Measurements from ENCODE around the gene TRMU. TPM values are rescaled to one million over a fixed set of nuclear protein-coding genes. Genes with fewer than 3 reads are reported as not detected.

Gene TRMU
- total and polyA plus RNA-seq, 2 of the 8 experiments (the other 6 are each of a cell fraction or from before 2014, with no cell fraction given) = 43.4 to 70.6 TPM

DNA sequence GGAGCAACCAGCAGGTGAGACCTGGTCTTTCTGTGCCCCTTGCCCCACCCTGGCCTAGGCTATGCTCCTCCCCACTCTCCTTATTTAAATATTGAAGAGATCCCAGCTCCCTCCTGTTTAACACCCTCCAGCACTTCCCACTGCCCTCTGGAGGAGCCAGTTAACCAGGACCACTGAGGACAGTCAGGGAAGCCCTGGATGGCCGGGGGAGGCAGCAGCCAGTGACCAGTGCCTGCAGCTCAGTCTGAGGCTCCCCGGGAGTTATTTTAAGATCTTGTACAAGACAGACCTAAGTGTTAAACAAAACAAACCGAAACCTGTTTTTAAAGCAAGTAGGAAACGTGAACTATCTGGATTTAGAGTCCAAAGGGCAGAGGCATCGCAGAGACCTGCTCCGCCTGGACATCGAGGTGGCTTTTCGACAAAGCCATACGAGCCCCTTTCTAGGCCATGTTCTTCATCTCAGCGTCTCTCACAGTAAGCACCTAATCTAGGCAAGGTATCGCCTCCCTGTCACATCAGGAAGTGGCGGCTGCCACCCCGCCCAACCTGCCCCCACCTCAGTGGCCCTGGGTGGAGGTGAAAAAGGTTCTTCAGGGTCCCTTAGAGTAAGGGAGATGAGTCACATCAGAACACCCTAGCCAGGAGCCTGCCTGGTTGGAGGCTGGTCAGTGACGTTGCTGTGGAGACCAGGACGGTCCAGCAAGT, 35.2 kb downstream of the TRMU start:
- FAIRE-seq = no peak
- no peak overlapping the region for H3K4me3 ChIP-seq (ENCODE audit: extremely low read depth in 1 of 4, insufficient read depth in 2 of 4, low read depth in 3 of 4, low read length in 4 of 4)
- TF ChIP-seq HDAC6 (IDR thresholded peaks at IDR 0.05; ENCODE audit: low read depth, low read length) (no peak), BRCA1 (IDR thresholded peaks at IDR 0.05; ENCODE audit: low read depth, low read length) (no peak), SP1 (IDR thresholded peaks at IDR 0.05; ENCODE audit: low read depth, low read length) (no peak), SRF (IDR thresholded peaks at IDR 0.05; ENCODE audit: low read depth, low read length) (no peak), GTF2F1 (IDR thresholded peaks at IDR 0.05; ENCODE audit: borderline replicate concordance, low read depth, low read length) (no peak)
- TF ChIP-seq, protein P1, sequence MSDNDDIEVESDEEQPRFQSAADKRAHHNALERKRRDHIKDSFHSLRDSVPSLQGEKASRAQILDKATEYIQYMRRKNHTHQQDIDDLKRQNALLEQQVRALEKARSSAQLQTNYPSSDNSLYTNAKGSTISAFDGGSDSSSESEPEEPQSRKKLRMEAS (IDR thresholded peaks at IDR 0.05) = no peak

More for the DNA sequence above, 35.2 kb downstream of the TRMU start:
- peak overlapping the region; percentile 26; the same call in 1 of the 2 replicates for H2AK5ac ChIP-seq (ENCODE audit: low read depth, low read length)
- H2AFZ ChIP-seq (ENCODE audit: low read length) = no peak overlapping the region
- no peak overlapping the region for H2BK20ac ChIP-seq (ENCODE audit: low read length)
- no peak overlapping the region for H2BK120ac ChIP-seq (replicated peaks; ENCODE audit: low read depth, low read length)
- H3K79me1 ChIP-seq (ENCODE audit: low read depth, low read length) = no peaks in the 10 kb centered on the region; the same call in 1 of the 2 replicates
- 88% methylated on average over 15 of the region's 15 CpGs; no CpG with 5 or more reads in 1 of the 2 experiments for WGBS, 2 experiments (ENCODE audit: extremely low coverage in 1 of 2, insufficient coverage in 1 of 2, insufficient read length in 1 of 2, insufficient replicate concordance in 2 of 2, low coverage in 1 of 2, low lambda C conversion rate in 2 of 2, missing lambda C conversion rate in 1 of 2)
- H3K56ac ChIP-seq (replicated peaks; ENCODE audit: insufficient read length, low read depth, low read length) = no peak overlapping the region
- H3K9ac ChIP-seq (replicated peaks in 1 of 4; ENCODE audit: extremely low read depth in 1 of 4, low read depth in 3 of 4, low read length in 3 of 4) = no peak overlapping the region
- peaks cover 0 to 2% (median 0%) of the 10 kb centered on the region in 4 experiments; a peak in 3 of 8 replicates for H3K36me3 ChIP-seq (ENCODE audit: control insufficient read depth in 2 of 4, insufficient read depth in 4 of 4, low read length in 3 of 4)
- peaks cover 0 to 14% of the 10 kb centered on the region in 2 experiments for H4K20me1 ChIP-seq (replicated peaks in 1 of 2; ENCODE audit: control insufficient read depth in 1 of 2, insufficient read depth in 2 of 2, low read length in 2 of 2)
- H3K23ac ChIP-seq (ENCODE audit: insufficient read length) = no peak overlapping the region
- ChIA-PET POLR2A (ENCODE audit: partially characterized antibody) (interaction anchor here (1.1 kb wide), 1 partner anchor 177 kb away, joined by 3 read pairs; no protein-coding TSS in a partner anchor), CTCF (ENCODE audit: partially characterized antibody) (interaction anchor here (0.6 to 5.4 kb wide), 4 partner anchors 13 to 193 kb away, joined by 4 to 82 read pairs (median 4); no protein-coding TSS in a partner anchor)
- H2BK15ac ChIP-seq (ENCODE audit: low read length) = peak overlapping the region; percentile 81; the same call in 1 of the 2 replicates
- H2BK5ac ChIP-seq (ENCODE audit: low read depth, low read length) = peak overlapping the region; percentile 81; the same call in 1 of the 2 replicates
- H3K4me1 ChIP-seq (replicated peaks in 1 of 4; ENCODE audit: control insufficient read depth in 3 of 4, insufficient read depth in 4 of 4, low read length in 3 of 4) = peaks cover 0 to 15% (median 6%) of the 10 kb centered on the region in 4 experiments; a peak in 5 of 7 replicates
- H3K18ac ChIP-seq (ENCODE audit: extremely low read depth, low read length) = no peak overlapping the region
- H4K5ac ChIP-seq (ENCODE audit: insufficient read length, low read depth, low read length) = no peak overlapping the region
- H4K8ac ChIP-seq (ENCODE audit: extremely low read depth, insufficient read depth, low read length) = no peak overlapping the region; the same call in 1 of the 2 replicates
- DNase-seq (ENCODE audit: low read depth in 1 of 2, low spot score in 2 of 2) = no peak
- no peaks in the 10 kb centered on the region for H3K27me3 ChIP-seq (replicated peaks in 1 of 4; ENCODE audit: control insufficient read depth in 3 of 4, extremely low read depth in 1 of 4, insufficient read depth in 3 of 4, low read length in 3 of 4)
- no peak overlapping the region for H3K27ac ChIP-seq (ENCODE audit: low read depth, low read length)
- no peak overlapping the region for H4K91ac ChIP-seq (replicated peaks; ENCODE audit: insufficient read length, low read length)
- no peaks in the 10 kb centered on the region for H3K9me3 ChIP-seq (ENCODE audit: insufficient read depth in 2 of 2, low read depth in 1 of 2, low read length in 1 of 2)
- H3K23me2 ChIP-seq (ENCODE audit: low read depth, low read length) = peaks cover 9% of the 10 kb centered on the region; the same call in 1 of the 2 replicates
- no peak overlapping the region for H3K14ac ChIP-seq (ENCODE audit: insufficient read length)
- H2BK12ac ChIP-seq (ENCODE audit: low read depth, low read length) = 0 out of 2 replicates have a peak overlapping the region, but pooled peaks have one; percentile 77
- H3K4ac ChIP-seq (replicated peaks; ENCODE audit: insufficient read length, low read depth, low read length) = no peak overlapping the region
- no peaks in the 10 kb centered on the region for H3K79me2 ChIP-seq (ENCODE audit: control insufficient read depth in 1 of 2, insufficient read depth in 2 of 2, low read length in 2 of 2)
- no peak overlapping the region for H3K4me2 ChIP-seq (ENCODE audit: insufficient read depth in 1 of 2, low read depth in 2 of 2, low read length in 2 of 2)
